Stimulated activated CD4-positive, alpha-beta T cell treated with anti-CD3 and anti-CD28 coated beads, TNF-alpha, amount 100 ng/mL, for 1 hour (primary cell): ENCODE results near the gene ING1.
A peak's percentile ranks its signal among the peaks of the same experiment; 100 is the strongest.
"Not testable (repeated sequence)": the region's sequence is repeated elsewhere in the genome, so short reads cannot be mapped to it uniquely, and the experiment has no call there.

Experiments used
- DNase-seq, 3 donors: peaks; one replicate each; pipeline ENCODE4 v3.0.0-alpha.2; 2020; ENCODE audit warnings: low read depth in 3 of 3, low spot score in 1 of 3

Gene ING1

DNA sequence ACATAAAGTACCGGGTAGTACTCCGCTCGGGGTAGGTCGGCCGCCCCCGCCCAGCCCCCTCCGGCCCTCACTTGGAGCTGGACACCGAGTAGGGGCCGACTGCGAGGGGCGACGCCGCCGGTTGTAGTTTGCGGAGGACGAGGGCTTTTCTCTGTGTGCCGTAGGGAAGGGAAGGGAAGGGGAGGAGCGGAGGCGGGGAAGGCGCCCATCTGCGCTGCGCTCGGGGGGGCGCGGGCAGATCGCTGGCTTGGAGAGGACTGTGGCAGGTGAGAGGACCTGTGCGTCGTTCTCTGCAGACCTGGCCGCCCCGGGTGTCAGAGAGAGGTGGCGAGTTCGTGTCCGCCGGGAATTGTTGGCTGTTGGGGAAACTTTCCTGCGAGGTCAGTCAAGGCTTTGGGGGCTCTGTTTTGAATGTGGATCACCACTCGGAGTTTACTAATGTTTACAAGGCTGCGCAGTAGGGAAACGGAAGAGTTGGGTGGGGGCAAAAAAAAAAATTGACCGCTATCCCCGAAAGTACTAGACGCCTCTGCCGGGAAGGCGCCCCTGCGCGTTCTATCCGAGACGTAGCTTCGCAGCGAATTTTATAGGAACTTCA lies 1.4 kb downstream of the ING1 start:
- DNase-seq, result peak in 1 of 3 donors; percentile 29

DNA sequence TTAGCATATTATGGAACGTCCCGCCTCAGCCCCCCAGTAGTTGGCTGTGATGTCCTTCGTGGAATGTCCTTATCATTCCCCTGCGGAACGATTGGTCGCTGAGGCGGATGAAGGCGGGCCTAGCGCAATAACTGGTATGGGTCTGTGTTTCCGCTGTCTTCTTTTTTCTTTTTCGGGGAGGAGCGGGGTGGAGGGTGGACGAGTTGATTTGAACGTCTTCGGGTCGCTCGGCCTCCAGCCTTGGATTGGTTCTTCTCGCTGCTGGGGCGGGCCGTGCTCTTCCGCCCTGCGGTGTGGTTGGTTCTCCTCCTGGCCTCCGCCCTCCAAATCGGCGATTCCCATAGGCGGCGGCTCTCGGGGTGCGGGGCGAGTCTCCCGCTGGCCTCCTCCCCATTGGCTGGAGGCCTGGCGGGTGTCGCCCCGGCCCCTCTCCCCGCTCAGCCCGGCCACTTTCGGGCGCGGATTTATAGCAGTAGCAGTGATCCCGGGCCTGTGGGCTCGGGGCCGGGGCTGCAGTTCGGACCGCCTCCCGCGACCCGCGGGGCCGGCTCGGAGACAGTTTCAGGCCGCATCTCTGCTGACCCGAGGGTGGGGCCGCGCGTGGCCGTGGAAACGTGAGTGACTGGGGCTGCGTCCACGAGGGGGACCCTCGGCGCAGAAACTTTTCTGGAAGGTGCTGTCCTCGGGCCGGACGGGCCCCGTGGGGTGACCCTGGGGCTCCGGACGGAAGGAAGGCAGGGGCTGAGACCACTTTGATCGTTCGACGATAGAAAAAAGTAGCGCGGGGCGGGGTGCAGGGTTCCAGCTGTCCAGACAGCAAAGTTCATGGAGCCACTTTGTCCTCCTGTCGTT lies 2.1 kb downstream of the ING1 start:
- peak; percentile 86 to 96 (median 91) for DNase-seq

DNA sequence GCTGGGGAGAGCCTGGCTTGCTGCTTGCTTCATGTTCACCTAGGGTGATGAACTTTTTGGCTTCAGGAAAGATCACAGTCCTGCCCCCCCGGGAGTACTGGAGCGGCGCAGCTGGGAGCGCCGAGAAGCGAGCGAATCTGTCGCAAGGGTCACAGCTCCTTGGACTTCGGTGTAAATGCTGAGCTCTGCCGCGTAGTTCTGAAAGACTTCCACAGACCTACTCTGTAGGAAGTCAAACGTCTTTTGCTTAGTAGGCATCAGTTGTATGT lies 2.7 kb downstream of the ING1 start:
- DNase-seq, result no peak

DNA sequence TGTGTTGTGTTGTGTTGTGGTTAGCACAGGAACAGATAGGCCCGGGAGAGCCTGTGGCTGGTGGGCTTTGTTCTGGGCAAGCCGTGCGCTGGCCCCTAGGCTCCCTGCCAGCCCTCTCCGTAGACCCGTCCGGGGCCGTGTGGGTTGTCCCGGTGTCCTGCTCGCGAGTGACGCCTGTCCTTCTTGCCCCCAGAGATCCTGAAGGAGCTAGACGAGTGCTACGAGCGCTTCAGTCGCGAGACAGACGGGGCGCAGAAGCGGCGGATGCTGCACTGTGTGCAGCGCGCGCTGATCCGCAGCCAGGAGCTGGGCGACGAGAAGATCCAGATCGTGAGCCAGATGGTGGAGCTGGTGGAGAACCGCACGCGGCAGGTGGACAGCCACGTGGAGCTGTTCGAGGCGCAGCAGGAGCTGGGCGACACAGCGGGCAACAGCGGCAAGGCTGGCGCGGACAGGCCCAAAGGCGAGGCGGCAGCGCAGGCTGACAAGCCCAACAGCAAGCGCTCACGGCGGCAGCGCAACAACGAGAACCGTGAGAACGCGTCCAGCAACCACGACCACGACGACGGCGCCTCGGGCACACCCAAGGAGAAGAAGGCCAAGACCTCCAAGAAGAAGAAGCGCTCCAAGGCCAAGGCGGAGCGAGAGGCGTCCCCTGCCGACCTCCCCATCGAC lies 5.7 kb downstream of the ING1 start:
- no peak for DNase-seq

DNA sequence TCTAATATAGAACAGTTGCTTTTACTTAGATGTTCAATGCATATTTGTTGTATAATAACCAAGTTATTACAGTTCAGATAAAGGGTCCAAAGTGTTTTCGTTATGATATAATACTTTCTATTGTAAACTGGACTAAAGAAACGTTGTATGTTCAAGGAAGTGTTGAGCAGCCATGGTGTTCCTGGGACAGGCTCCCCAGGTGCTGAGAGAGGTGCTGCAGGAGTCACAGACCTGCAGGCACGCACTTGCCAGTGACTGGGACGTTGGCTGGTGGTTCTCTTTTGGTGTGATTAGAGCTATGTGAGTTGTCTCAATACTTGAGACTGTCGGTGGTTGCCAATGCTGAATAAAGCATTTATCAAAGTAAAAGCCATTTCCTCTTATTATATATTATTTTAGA lies 9.5 kb downstream of the ING1 start:
- no peak for DNase-seq

DNA sequence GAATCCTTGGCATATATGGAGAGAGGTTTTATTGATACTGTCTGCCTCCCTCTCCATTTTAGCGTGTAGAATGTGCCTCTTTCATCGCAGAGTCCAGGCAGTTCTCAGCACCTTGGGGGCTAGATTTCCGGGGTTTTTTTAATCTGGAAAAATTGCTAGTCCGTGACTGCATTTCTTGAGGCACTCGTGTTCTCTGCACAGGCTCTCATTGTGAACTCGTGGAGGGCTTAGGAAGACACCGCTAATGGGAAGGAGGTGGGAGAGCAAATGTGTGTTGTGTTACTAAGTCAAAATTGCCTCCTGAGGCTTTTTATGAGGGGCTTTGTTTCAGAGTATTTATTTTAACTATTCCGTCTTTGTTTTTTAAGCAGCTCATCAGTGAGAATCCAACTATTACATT lies 10.1 kb downstream of the ING1 start:
- no peak for DNase-seq

DNA sequence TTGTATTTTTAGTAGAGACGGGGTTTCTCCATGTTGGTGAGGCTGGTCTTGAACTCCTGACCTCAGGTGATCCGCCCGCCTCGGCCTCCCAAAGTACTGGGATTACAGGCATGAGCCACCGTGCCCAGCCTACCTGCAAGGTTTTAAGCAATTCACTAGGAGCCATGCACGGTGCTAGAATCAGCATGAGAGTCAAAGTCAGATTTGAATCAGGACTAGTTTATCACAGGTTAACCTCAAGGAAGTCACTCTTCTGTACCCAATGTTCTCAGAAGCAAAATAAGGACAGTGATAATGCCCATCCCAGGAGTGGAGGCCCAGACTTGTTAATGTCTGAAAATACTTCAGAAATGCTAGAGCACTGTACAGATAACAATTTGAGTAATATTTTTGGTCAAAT lies 12.7 kb downstream of the ING1 start:
- not testable (repeated sequence) for DNase-seq

DNA sequence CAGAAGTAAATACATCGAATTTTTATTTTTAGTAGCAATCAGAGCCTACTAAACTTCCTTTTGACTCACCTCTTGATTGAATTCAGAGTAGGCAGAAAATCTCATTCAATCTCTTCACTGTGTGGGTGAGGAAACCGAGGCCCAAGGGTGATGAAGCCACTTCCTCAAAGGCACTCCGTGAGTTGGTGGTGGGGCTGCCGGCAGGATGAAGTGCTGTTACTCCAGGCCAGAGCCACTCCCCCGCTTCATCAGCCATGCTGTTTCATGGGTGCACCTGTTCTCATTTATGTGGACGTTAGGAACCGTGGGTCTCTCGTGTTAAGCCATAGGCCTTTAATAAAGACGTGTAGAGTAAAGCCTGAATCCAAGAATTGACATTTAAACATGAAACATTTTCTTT lies 13.2 kb downstream of the ING1 start:
- peak in 1 of 3 donors; percentile 16 for DNase-seq

DNA sequence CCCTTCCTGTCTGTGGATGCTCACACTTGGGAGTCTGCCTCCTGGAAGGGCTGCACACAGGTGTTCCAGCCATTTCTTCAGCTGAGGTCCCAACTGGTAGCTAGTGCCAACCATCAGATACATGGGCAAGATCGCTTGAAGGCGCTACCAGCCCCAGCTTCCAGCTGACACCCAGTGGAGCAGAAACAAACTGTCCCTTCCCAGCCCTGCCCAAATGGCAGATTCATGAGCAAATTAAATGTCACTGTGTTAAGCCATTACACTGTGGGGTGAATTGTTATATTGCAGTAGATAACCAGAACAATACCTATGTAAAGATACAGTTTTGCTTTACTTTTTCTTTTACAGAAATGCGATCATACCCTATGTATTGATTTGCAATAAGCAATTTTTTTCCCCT lies 17.6 kb downstream of the ING1 start:
- DNase-seq, result no peak

DNA sequence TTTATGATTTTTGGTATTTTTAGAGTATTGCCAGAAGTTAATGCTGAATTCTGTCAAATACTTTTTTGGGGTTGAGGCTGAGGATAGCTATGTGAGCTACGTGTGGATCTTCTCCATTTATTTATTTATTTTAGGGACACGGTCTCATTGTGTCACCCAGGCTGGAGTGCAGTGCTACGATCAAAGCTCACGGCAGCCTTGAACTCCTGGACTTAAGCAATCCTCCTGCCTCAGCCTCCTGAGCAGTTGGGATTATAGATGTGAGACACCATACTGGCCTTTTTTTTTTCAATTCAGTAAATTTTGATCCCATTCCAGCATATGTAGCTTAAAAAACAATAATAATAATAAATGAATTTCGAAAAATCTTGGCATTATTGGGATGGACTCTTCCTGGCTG lies 21.1 kb downstream of the ING1 start:
- DNase-seq, result no peak

DNA sequence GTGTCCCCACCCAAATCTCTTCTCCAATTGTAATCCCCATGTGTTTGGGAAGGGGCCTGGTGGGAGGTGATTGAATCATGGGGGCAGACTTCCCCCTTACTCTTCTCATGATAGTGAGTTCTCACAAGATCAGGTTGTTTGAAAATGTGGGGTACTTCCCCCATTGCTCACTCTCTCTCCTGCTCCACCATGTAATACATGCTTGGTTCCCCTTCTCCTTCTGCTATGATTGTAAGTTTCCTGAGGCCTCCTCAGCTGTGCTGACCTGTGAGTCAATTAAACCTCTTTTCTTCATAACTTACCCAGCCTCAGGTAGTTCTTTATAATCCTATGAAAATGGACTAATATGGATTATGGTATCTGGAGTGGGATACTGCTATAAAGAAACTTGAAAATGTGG lies 24.1 kb downstream of the ING1 start:
- no peak for DNase-seq

DNA sequence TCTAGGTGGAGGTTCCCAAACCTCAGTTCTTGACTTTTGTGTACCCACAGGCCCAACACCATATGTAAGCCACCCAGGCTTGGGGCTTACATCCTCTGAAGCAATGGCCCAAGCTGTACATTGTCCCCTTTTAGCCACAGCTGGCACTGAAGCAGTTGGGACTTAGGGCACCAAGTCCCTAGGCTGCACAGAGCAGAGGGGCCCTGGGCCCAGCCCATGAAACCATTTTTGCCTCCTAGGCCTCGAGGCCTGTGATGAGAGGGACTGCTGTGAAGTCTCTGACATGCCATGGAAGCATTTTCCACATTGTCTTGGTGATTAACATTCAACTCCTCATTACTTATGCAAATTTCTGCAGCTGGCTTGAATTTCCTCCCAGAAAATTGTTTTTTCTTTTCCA lies 30.2 kb downstream of the ING1 start:
- DNase-seq, result no peak

DNA sequence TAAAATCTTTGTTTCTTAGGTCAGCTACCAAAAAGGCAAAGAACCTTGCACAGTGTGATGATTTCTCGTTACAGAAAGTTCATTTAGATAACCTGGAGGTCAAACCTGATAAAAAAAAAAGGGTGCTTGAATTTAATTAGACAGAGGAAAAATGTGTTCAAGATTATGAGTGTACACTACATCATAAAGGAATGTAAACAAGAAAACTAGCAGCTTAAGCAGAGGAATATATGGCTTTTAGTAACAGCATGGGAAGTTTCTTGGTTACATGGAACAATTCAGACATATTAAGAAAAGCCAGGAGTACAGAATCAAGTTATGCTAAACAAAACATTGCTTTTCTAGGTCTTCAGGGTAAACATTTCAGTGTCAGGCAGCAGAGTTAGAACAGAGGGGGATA lies 32.9 kb downstream of the ING1 start:
- DNase-seq, result no peak

DNA sequence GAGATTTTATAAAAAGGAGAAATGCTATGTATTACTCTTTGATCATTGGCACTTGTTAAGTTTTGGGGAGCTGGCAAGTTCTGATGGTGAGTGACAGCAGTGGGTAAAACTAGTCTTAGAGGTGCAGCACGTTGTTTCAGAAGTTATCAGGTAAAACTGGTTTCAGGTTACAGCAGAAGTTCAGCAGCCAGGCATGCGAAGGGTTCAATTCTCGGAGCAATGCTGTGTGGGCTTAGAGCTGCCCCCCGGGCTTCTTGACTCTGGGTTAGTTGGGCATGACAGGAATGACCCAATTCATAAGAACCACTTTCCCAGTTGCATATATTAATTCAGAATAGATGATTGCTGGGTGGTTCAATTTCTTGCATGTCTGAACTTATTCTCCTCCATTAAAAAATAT lies 34.8 kb downstream of the ING1 start:
- no peak for DNase-seq

DNA sequence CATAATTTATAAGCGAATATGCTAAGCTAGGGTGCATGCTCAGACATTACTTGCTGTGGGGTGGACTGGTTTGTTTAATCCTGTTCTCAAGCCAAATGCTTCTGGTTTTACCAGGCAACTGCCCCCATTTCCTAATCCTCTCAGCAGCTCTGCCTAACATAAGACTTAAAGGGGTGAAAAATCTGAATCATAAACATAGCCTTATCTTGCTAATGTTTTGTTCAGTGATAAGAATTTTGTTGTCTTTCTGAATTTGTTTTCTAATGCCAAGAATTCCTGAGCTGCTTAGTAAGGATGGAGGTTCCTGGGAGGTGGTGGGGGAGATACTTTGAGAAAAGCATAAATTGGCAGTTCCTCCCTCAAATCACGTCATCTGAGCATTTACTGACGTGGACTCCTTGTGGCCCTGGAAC lies 42.7 kb downstream of the ING1 start:
- no peak for DNase-seq

DNA sequence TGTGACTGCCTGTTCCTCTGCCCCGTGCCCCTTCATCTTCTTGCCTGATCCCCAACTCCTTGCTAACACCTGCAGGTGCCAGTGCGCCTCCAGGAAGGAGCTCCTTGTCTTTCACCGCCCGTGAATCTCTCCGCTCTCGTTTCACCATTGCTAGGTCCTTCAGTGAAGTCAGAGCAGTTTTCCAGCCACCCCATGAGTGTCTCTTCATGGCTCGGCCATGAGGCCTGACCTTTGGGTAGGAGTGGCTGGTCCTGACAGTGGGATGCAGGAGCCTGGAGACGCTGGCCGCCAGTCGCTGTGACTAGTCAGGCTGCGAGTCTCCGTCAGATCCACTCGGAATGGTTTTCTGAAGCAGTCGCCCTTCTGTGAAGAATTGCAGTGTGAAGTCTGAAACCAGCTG lies 43.8 kb downstream of the ING1 start:
- DNase-seq, result no peak

DNA sequence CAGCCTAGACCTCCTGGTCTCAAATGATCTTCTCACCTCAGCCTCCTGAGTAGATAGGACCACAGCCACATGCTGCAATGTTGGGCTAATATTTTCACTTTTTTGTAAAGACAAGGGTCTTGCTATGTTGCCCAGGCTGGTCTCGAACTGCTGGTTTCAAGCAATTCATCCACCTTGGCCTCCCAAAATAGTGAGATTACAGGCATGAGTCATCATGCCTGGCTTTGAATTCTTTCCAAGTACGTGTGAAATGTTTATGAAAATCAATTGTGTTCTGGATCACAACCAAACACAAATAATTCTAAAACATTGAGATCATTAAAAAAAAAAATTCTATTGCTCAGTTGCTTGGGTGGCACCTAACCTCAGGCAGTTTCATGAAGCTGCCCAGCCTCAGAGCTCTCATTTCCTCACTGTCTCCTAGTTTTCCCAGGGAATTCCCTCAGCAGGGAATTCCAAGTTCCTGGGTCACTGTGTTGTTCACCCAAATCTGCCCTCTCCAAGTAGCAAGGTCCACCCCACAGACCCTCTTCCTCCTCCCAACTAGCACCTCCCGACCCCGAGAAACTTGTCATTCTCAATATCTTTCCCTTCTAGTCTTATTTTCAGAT lies 44.8 kb downstream of the ING1 start:
- DNase-seq, result no peak

DNA sequence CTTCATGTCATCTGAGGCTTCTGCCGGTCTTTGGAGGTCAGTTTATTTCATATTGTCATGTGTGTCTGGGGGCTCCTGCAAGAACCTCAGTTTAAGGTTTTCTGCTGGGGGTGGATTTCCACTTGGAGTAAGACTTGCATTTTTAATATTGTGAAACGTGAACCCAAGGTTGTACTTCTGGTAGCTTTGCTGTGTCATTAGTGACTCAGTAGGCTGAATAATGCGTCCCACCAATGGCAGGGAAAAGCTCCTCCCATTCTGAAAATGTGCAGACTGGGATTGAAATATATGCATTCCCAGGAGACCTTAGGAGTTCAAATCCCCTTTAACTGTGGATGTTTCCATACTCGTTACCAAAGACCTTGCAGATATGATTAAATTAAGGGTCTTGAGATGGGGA lies 46.2 kb downstream of the ING1 start:
- no peak for DNase-seq

DNA sequence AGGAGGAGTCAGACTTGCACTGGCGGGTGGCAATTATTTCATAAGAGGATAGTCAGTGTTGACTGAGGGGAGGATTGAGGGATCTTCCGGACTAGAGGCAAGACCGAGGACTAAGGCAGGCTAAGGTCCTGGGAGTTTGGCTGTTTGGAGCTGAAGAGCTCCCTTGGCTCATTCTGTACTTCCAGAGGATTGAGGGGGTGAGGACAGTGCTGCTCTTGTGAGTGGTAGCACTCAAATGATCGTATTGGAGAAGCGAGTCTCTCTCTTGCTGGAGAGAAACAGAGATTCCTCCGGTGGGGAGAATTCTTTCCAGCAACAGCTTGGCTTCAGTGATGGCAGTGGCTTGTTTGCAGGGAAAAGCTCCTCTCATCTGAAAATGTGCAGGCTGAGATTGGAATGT lies 47.1 kb downstream of the ING1 start:
- DNase-seq, result no peak

DNA sequence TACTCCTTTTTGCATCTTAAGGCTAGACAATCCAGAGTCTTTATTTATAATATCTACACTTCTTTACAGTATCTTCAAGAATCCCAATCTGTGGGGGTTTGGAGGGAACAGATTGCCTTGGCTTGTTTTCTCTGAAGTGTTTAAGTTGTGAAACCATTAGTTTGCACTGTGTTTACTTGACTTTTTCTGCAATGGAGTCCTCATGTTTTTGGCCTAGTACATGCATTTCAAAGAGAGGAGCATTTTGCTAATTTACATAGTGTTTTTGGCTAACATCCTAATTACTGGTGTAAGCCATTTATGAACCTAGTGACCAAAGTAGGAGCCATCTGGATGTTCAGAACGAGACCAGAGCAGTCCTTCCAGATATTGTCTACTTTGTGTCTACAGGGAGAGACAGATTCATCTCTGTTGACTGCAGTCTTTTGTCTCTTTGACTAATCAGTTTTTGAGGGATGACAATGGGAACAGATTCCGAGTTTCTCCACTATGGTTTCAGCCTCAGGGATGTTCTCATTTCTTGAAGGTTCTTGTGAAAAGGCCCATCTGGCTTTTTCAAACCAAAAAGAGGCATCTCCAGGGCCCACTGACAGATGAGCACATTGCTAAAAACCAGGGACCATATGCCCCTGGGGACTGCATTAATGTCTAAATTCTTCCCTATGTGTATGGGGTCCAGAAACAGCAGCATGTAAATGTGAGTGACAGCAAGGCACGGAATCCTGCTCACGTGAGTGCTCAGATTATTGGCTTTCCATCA lies 53.4 kb downstream of the ING1 start:
- DNase-seq, result no peak

DNA sequence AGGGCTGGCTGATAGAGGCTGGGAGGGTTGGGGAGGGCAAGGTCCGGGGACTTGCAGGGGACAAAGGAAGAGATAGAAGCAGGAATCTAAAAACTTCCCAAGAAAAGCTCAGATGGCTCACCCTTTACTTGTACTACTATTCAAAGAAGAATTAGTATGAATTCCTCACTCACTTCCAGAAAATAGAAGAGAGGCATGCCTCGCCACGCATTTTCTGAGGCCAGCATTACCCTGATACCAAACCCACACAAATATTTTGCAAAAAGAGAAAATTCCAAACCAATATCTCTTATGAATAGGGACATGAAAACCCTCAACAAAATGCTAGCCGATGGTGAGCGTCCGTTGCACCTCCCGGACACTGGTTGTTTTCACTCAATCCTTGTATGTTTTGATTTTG lies 54.0 kb downstream of the ING1 start:
- no peak for DNase-seq

DNA sequence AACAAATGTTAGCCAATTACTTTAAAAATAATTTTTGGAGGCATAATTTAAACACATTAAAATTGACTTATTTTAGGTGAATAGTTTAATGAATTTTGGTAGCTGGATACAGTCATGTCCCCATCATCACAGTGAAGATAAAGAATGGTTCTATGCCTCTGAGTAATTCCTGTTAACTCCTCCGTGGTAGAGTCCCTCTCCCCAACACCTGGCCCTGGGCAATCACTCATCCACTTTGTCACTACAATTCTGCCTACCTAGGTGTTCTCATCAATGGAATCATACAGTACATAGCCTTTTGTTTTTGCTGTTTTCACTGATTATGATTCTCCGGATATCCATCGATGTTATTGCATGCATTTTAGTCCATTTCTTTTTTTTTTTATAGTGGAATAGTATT lies 55.6 kb downstream of the ING1 start:
- DNase-seq, result no peak
